ENCODE data around the gene RNU6-8. TPM values are rescaled to one million over a fixed set of nuclear protein-coding genes. Genes with fewer than 3 reads are reported as not detected.

The RNU6-8 gene
- total RNA-seq, 1 donor from 2014 or later = not detected

DNA sequence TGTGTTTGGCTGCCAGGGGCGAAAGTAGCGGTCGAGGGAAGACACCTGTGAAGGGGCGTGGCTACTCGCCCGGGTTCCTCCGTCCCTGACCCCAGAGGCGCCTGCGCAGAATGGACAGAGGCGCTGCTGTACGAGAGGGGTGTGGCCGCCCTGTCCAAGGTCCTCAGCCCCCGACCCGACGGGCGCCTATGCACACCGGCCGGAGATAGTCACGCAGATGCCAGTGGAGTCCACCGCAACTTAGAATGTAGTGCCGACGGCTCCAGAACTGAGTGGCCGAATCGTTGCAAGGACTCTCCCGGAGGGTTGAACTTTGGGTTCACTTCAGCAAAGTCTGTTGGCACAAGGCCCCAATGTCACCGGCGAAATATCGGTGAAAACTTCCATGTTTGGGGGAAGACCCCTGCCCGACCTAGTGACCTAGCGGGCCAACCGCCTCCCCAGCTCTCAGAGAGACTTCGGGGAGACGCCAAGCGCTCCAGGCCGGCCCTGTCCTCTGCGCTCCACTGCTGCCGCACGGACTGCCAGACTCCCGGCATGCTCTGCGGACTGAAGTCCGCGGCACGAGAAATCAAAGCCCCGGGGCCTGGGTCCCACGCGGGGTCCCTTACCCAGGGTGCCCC lies 1.8 kb downstream of the RNU6-8 start:
- TF ChIP-seq CTCF (conservative IDR thresholded peaks at IDR 0.05; ENCODE audit: low read depth, low read length) = no peak
- DNase-seq (ENCODE audit: low read depth) = no peak

DNA sequence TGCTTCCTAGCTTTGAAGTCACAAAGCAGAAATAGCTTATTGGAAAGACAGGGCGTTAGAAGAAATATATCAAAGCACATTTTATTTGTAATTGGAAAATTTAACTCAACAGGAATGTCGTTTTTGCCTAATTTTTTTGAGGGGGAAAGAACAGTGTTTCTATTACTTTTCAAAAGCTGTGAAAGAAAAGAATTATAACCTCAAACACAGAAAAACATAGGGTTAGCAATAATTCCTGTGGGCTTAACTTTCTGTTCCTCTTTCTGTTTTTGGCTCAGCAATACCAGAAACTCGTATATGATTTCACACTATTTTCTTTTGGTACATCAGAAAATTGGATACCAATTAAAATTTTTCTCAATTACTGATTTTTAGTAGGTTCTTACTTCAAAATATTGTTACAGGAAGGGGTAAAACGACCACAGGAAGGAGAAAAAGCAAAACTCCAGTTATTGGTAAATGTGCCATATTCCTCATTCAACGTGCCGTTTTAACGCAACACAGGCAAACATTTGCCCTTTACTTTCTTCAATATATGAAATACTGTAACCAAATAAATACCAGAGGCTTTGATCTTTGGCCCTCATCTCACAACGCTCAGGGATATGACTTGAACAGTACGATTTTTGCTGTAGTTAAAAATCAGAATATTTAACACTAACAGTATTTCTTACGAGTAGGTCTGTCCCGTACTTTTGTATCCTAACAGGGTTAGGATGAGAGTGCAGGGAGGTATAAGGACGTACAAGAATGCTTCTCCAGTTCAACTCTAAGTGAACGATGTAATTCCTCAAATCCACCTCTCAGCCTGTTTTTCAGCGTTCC lies 2.5 kb downstream of the RNU6-8 start:
- H3K4me3 ChIP-seq (ENCODE audit: low read depth, low read length) = peak overlapping the region; percentile 75
- no peak for TF ChIP-seq CTCF (conservative IDR thresholded peaks at IDR 0.05; ENCODE audit: low read depth, low read length)
- no peak for DNase-seq (ENCODE audit: low read depth)

More for the DNA sequence above, 1.8 kb downstream of the RNU6-8 start:
- peak overlapping the region; percentile 75 for H3K4me3 ChIP-seq (ENCODE audit: low read depth, low read length)

DNA sequence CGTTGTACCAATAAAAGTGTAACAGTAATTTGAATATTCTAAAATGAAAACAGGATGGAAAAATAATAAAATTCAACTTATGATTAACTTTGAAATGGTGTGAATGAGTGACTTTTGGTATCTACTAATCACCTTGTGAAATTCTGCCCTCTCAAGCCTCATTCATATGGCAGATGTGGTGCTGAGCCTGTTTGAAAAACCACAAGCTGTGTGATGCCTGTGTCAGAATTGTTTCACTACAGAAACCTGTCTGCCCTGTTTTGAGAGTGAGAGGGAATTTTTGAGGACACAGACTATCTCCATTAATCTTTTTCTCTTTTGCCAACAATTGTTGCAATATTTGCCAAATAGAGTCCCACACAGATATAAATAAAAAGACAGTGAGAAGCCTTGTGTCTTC lies 5.2 kb downstream of the RNU6-8 start:
- DNase-seq (ENCODE audit: low read depth) = no peak
- TF ChIP-seq CTCF (conservative IDR thresholded peaks at IDR 0.05; ENCODE audit: low read depth, low read length) = no peak
- no peak overlapping the region for H3K4me3 ChIP-seq (ENCODE audit: low read depth, low read length)

GRCh38 chr14:32195636-32196035 lies 7.4 kb downstream of the RNU6-8 start:
- no peak for DNase-seq (ENCODE audit: low read depth)

GRCh38 chr14:32193532-32193931 lies 9.5 kb downstream of the RNU6-8 start:
- H3K4me3 ChIP-seq (ENCODE audit: low read depth, low read length) = no peak overlapping the region
- TF ChIP-seq CTCF (conservative IDR thresholded peaks at IDR 0.05; ENCODE audit: low read depth, low read length) = no peak
- no peak for DNase-seq (ENCODE audit: low read depth)

More at GRCh38 chr14:32195636-32196035, 7.4 kb downstream of the RNU6-8 start:
- H3K4me3 ChIP-seq (ENCODE audit: low read depth, low read length) = no peak overlapping the region
- TF ChIP-seq CTCF (conservative IDR thresholded peaks at IDR 0.05; ENCODE audit: low read depth, low read length) = no peak

DNA sequence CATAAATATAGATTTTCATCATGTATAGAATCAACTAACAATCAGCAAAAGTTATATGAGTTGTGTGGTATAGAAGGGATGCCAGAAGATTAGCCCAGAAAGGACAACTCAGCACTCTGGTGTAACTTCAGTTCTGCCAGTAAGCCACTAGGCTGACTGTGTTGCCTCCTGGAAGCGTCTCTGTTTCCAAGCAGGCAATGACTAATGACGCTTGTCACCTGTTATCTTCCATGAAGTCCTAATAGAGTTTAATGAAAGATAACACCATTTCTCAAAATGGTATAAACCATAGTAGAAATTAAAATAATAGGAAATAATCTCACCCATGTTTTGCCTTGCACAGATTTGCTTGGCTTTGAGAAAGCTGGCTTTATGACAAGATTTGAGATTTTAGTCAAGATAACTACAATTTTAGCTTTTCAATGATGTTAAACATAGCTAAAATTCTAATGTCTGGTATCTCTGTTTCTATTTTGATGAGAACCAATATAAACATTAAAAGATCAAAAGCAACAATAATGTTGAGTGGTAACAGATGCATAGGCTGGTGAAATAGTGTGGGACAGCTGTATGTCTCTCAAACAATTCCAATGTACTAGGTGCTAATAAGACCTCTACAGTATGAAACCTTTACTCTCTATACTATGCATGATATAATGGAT lies 10.2 kb downstream of the RNU6-8 start:
- no peak overlapping the region for H3K4me3 ChIP-seq (ENCODE audit: low read depth, low read length)
- no peak for TF ChIP-seq CTCF (conservative IDR thresholded peaks at IDR 0.05; ENCODE audit: low read depth, low read length)
- DNase-seq (ENCODE audit: low read depth) = no peak
